Measurements from ENCODE around the gene LBHD1. TPM values are rescaled to one million over a fixed set of nuclear protein-coding genes. Genes with fewer than 3 reads are reported as not detected.

Gene LBHD1
- total RNA-seq, 1 experiment from 2014 or later = 10.4 TPM

DNA sequence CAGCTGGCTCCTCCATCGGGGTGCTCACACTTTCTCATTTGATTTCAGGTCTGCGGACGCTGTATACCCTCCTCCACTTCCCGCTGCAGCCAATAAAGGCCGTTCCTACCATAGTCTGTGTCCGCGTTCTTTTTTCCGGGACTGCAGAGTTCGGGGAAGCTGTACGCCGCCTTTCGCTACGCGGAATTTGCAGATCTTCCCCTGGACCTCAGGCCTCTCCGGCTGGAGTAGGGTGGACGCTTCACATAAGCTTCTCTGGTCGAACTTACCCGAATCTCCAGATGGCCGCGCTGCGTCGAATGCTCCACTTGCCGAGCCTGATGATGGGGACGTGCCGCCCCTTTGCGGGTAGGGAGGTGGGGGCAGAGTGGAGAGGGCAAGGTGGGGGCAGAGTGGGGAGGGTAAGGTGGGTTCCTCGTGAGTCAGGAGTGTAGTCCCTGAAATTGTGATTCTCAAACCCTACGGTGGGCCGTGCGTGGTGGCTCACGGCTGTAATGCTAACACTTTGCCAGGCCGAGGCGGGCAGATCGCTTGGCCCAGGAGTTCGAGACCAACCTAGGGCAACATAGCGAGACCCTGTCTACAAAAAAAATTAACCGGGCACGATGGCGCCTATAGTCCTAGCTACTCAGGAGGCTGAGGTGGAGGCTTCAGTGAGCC is 6.3 kb downstream of the LBHD1 start:
- Mint-ChIP-seq H3K4me1 (peaks cover 17 to 21% of the 10 kb centered on the region in 2 experiments), H3K36me3 (ENCODE audit: insufficient read depth in 1 of 3, low read depth in 3 of 3) (peaks cover 29 to 54% (median 29%) of the 10 kb centered on the region in 3 experiments), H3K27me3 (ENCODE audit: low read depth) (no peaks in the 10 kb centered on the region; the same call in 1 of the 2 replicates), H3K9me3 (no peaks in the 10 kb centered on the region; a peak in 1 of 5 replicates), H3K27ac (peak overlapping the region; percentile 96 to 98 (median 97)), H3K4me3 (peak overlapping the region; percentile 94 to 99)
- Histone ChIP-seq H3K4me2 (ENCODE audit: insufficient read depth, insufficient read length, low read length) (peak overlapping the region; percentile 86), H2AK5ac (ENCODE audit: insufficient read length, low read length) (no peak overlapping the region), H3K27me3 (ENCODE audit: insufficient read depth, low read length) (no peaks in the 10 kb centered on the region), H2AFZ (ENCODE audit: low read length) (no peak overlapping the region), H3K56ac (ENCODE audit: insufficient read length, low read depth, low read length) (no peak overlapping the region), H2BK120ac (ENCODE audit: low read depth, low read length, poor library complexity, severe bottlenecking) (no peak overlapping the region), H2BK12ac (ENCODE audit: insufficient read length, low read depth, low read length) (no peak overlapping the region), H3K14ac (ENCODE audit: insufficient read depth, low read length) (peak overlapping the region; percentile 49; the same call in 1 of the 2 replicates), H3K79me2 (ENCODE audit: insufficient read depth, low read length) (peaks cover 3% of the 10 kb centered on the region; the same call in 1 of the 2 replicates), H3K9me3 (ENCODE audit: control insufficient read depth, low read depth, low read length) (no peaks in the 10 kb centered on the region), H2BK5ac (ENCODE audit: insufficient read length, low read length) (no peak overlapping the region), H3K79me1 (ENCODE audit: insufficient read depth, low read depth, low read length, poor library complexity, severe bottlenecking) (no peaks in the 10 kb centered on the region), H3T11ph (ENCODE audit: low read length) (no peak overlapping the region), H3K23ac (ENCODE audit: insufficient read length, low read depth, low read length) (no peak overlapping the region), H4K20me1 (ENCODE audit: control insufficient read depth, insufficient read depth, insufficient read length) (no peaks in the 10 kb centered on the region), H4K5ac (ENCODE audit: insufficient read length, low read depth, low read length) (no peak overlapping the region), H3K9ac (ENCODE audit: extremely low read depth, insufficient read length, low read length) (peak overlapping the region; percentile 95), H2BK20ac (ENCODE audit: low read depth, low read length, poor library complexity, severe bottlenecking) (no peak overlapping the region), H3K23me2 (ENCODE audit: insufficient read length, low read depth, low read length, poor library complexity, severe bottlenecking) (peaks cover 14% of the 10 kb centered on the region), H3K18ac (ENCODE audit: insufficient read length, low read depth, low read length) (peak overlapping the region; percentile 38), H3K27ac (ENCODE audit: insufficient read length, low read depth, low read length) (no peak overlapping the region), H2BK15ac (ENCODE audit: low read depth, low read length) (no peak overlapping the region), H4K91ac (ENCODE audit: insufficient read length, low read depth, low read length) (no peak overlapping the region), H4K8ac (replicated peaks; ENCODE audit: insufficient read length, low read depth, low read length) (no peak overlapping the region), H3K4ac (ENCODE audit: low read depth, low read length) (no peak overlapping the region), H3K4me1 (ENCODE audit: insufficient read depth, low read length) (peaks cover 2% of the 10 kb centered on the region; the same call in 1 of the 2 replicates)
- DNase-seq = no peak
- TF ChIP-seq, protein P1, sequence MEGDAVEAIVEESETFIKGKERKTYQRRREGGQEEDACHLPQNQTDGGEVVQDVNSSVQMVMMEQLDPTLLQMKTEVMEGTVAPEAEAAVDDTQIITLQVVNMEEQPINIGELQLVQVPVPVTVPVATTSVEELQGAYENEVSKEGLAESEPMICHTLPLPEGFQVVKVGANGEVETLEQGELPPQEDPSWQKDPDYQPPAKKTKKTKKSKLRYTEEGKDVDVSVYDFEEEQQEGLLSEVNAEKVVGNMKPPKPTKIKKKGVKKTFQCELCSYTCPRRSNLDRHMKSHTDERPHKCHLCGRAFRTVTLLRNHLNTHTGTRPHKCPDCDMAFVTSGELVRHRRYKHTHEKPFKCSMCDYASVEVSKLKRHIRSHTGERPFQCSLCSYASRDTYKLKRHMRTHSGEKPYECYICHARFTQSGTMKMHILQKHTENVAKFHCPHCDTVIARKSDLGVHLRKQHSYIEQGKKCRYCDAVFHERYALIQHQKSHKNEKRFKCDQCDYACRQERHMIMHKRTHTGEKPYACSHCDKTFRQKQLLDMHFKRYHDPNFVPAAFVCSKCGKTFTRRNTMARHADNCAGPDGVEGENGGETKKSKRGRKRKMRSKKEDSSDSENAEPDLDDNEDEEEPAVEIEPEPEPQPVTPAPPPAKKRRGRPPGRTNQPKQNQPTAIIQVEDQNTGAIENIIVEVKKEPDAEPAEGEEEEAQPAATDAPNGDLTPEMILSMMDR (conservative IDR thresholded peaks at IDR 0.05) = no peak
- WGBS (ENCODE audit: extremely low coverage, insufficient read length, low lambda C conversion rate) = no CpG with 5 or more reads among the region's 39 CpGs

Data from H9 (cell line).